H1 (cell line): ENCODE results near the gene CACNA1B. TPM values are rescaled to one million over a fixed set of nuclear protein-coding genes. Genes with fewer than 3 reads are reported as not detected.
"Not testable (repeated sequence)": the region's sequence is repeated elsewhere in the genome, so short reads cannot be mapped to it uniquely, and the experiment has no call there.

Experiments used
- CTCF ChIA-PET: fragments of 300-600 bp; sonication (Branson Sonifier 250); formaldehyde crosslinking; loops from one replicate; lab custom pipeline; 2021; ENCODE audit not compliant: partially characterized antibody; lab: Charles Lee
- POLR2A ChIA-PET: fragments of 300-600 bp; sonication (Branson Sonifier 250); formaldehyde crosslinking; loops from one replicate; lab custom pipeline; 2021; ENCODE audit warnings: inconsistent platforms; ENCODE audit not compliant: partially characterized antibody; lab: Charles Lee
- DNase-seq, 2 experiments: peaks; one replicate each; pipeline versions ENCODE4 v3.0.0 to v3.0.0-alpha.2; 2010 to 2022; ENCODE audit warnings: low spot score in 2 of 2, low read depth in 1 of 2, mixed read lengths in 1 of 2
- FAIRE-seq: peaks from 2 replicates; lab custom pipeline; 2011; peaks lifted over from hg19 to GRCh38; lab: Jason Lieb, UNC
- H2AFZ ChIP-seq: 2 replicates; pipeline ENCODE4 v1.8.1; 2012; ENCODE audit warnings: low read length, inconsistent platforms
- H2AK5ac ChIP-seq: 2 replicates; pipeline ENCODE4 v1.6.1; 2013; ENCODE audit warnings: low read depth, low read length
- H2BK120ac ChIP-seq: replicated peaks from 2 replicates; pipeline ENCODE3; 2013; ENCODE audit warnings: low read depth, low read length, inconsistent platforms
- H2BK12ac ChIP-seq: 2 replicates; pipeline ENCODE4 v1.6.1; 2013; ENCODE audit warnings: low read depth, low read length
- H2BK15ac ChIP-seq: 2 replicates; pipeline ENCODE4 v1.6.1; 2013; ENCODE audit warnings: low read length
- H2BK20ac ChIP-seq: 2 replicates; pipeline ENCODE4 v1.6.1; 2013; ENCODE audit warnings: low read length
- H2BK5ac ChIP-seq: 2 replicates; pipeline ENCODE4 v1.6.1; 2013; ENCODE audit warnings: low read depth, low read length
- H3K14ac ChIP-seq: 2 replicates; pipeline ENCODE4 v1.6.1; 2013; ENCODE audit warnings: inconsistent platforms; ENCODE audit not compliant: insufficient read length
- H3K18ac ChIP-seq: 2 replicates; pipeline ENCODE4 v1.6.1; 2013; ENCODE audit warnings: low read length; ENCODE audit errors: extremely low read depth
- H3K23ac ChIP-seq: 2 replicates; pipeline ENCODE4 v1.6.1; 2013; ENCODE audit warnings: inconsistent platforms; ENCODE audit not compliant: insufficient read length
- H3K23me2 ChIP-seq: 2 replicates; pipeline ENCODE4 v1.6.1; 2013; ENCODE audit warnings: low read depth, low read length
- H3K27ac ChIP-seq: 2 replicates; pipeline ENCODE4 v1.6.1; 2011; ENCODE audit warnings: low read depth, low read length, inconsistent platforms
- H3K27me3 ChIP-seq, 4 experiments: replicated peaks in 1 of 4; 1 replicate in 1 of 4; 2 replicates in 3 of 4; pipeline versions ENCODE4 v1.6.1 to v1.8.1; 2011 to 2013; ENCODE audit warnings: low read length in 3 of 4, mild to moderate bottlenecking in 3 of 4, inconsistent platforms in 2 of 4, mixed read lengths in 2 of 4, moderate library complexity in 1 of 4; ENCODE audit not compliant: control insufficient read depth in 3 of 4, insufficient read depth in 3 of 4; ENCODE audit errors: extremely low read depth in 1 of 4
- H3K36me3 ChIP-seq, 4 experiments: 2 replicates each; pipeline versions ENCODE4 v1.6.1 to v1.8.1; 2011 to 2013; ENCODE audit warnings: mild to moderate bottlenecking in 4 of 4, low read length in 3 of 4, moderate library complexity in 2 of 4, control low read depth in 1 of 4, inconsistent platforms in 1 of 4; ENCODE audit not compliant: insufficient read depth in 4 of 4, control insufficient read depth in 2 of 4
- H3K4ac ChIP-seq: replicated peaks from 2 replicates; pipeline ENCODE3; 2013; ENCODE audit warnings: low read length, low read depth, mixed read lengths, inconsistent platforms; ENCODE audit not compliant: insufficient read length
- H3K4me1 ChIP-seq, 4 experiments: replicated peaks in 1 of 4; 1 replicate in 1 of 4; 2 replicates in 3 of 4; pipeline versions ENCODE4 v1.6.1 to v1.8.1; 2011 to 2013; ENCODE audit warnings: low read length in 3 of 4, inconsistent platforms in 2 of 4, mixed read lengths in 1 of 4; ENCODE audit not compliant: insufficient read depth in 4 of 4, control insufficient read depth in 3 of 4
- H3K4me2 ChIP-seq, 2 experiments: 2 replicates each; pipeline versions ENCODE4 v1.6.1 to v1.8.1; 2011 to 2013; ENCODE audit warnings: low read depth in 2 of 2, low read length in 2 of 2, control low read depth in 1 of 2, inconsistent platforms in 1 of 2, mild to moderate bottlenecking in 1 of 2; ENCODE audit not compliant: insufficient read depth in 1 of 2
- H3K4me3 ChIP-seq, 4 experiments: fragments of 200-600, 300-600 bp in 1 of 4; sonication (generic), shearing (Covaris generic), sonication (Bioruptor Twin) in 1 of 4; 2 replicates each; pipeline versions ENCODE4 v1.5.1 to v1.8.1; 2011 to 2016; ENCODE audit warnings: low read length in 4 of 4, low read depth in 3 of 4, control low read depth in 2 of 4, inconsistent platforms in 2 of 4, mild to moderate bottlenecking in 2 of 4, mixed read lengths in 1 of 4, moderate library complexity in 1 of 4; ENCODE audit not compliant: insufficient read depth in 2 of 4; ENCODE audit errors: extremely low read depth in 1 of 4
- H3K56ac ChIP-seq: replicated peaks from 2 replicates; pipeline ENCODE3; 2013; ENCODE audit warnings: low read depth, mild to moderate bottlenecking, mixed read lengths, low read length, inconsistent platforms; ENCODE audit not compliant: insufficient read length
- H3K79me1 ChIP-seq: 2 replicates; pipeline ENCODE4 v1.6.1; 2013; ENCODE audit warnings: low read depth, low read length, control low read depth
- H3K79me2 ChIP-seq, 2 experiments: 2 replicates each; pipeline versions ENCODE4 v1.6.1 to v1.8.1; 2012 to 2013; ENCODE audit warnings: low read length in 2 of 2, mild to moderate bottlenecking in 2 of 2, inconsistent platforms in 1 of 2; ENCODE audit not compliant: insufficient read depth in 2 of 2, control insufficient read depth in 1 of 2
- H3K9ac ChIP-seq, 4 experiments: replicated peaks in 1 of 4; 1 replicate in 1 of 4; 2 replicates in 3 of 4; pipeline versions ENCODE4 v1.6.1 to v1.8.1; 2011 to 2013; ENCODE audit warnings: low read depth in 3 of 4, low read length in 3 of 4, control low read depth in 2 of 4, mild to moderate bottlenecking in 2 of 4, moderate library complexity in 2 of 4, inconsistent platforms in 1 of 4; ENCODE audit errors: extremely low read depth in 1 of 4
- H3K9me3 ChIP-seq, 2 experiments: 2 replicates each; pipeline versions ENCODE4 v1.6.1 to v1.8.1; 2012 to 2013; ENCODE audit warnings: mild to moderate bottlenecking in 2 of 2, moderate library complexity in 2 of 2, control low read depth in 1 of 2, inconsistent platforms in 1 of 2, low read depth in 1 of 2, low read length in 1 of 2, mixed read lengths in 1 of 2; ENCODE audit not compliant: insufficient read depth in 2 of 2
- H4K20me1 ChIP-seq, 2 experiments: replicated peaks in 1 of 2; 2 replicates each; pipeline versions ENCODE3 to v1.8.1; 2011 to 2013; ENCODE audit warnings: inconsistent platforms in 2 of 2, low read length in 2 of 2, mild to moderate bottlenecking in 1 of 2; ENCODE audit not compliant: insufficient read depth in 2 of 2, control insufficient read depth in 1 of 2
- H4K5ac ChIP-seq: 2 replicates; pipeline ENCODE4 v1.6.1; 2013; ENCODE audit warnings: low read length, low read depth, mixed read lengths, inconsistent platforms; ENCODE audit not compliant: insufficient read length
- H4K8ac ChIP-seq: 2 replicates; pipeline ENCODE4 v1.8.0; 2013; ENCODE audit warnings: mild to moderate bottlenecking, moderate library complexity, low read length, inconsistent platforms; ENCODE audit not compliant: insufficient read depth; ENCODE audit errors: extremely low read depth
- H4K91ac ChIP-seq: replicated peaks from 2 replicates; pipeline ENCODE3; 2013; ENCODE audit warnings: low read length, mixed read lengths, inconsistent platforms; ENCODE audit not compliant: insufficient read length
- WGBS, 2 experiments: shearing (Covaris generic) in 1 of 2; methylation state at CpG; one replicate each; pipeline versions ENCODE4 v1.1.6 to v1.1.7; 2013 to 2015; ENCODE audit warnings: low lambda C conversion rate in 2 of 2, mixed read lengths in 2 of 2, inconsistent platforms in 1 of 2, low coverage in 1 of 2, missing lambda C conversion rate in 1 of 2; ENCODE audit not compliant: insufficient replicate concordance in 2 of 2, insufficient coverage in 1 of 2, insufficient read length in 1 of 2; ENCODE audit errors: extremely low coverage in 1 of 2, missing lambda C conversion rate in 1 of 2; 5-methylcytosine and 5-hydroxymethylcytosine counted together
- polyA plus RNA-seq, 7 experiments: library from polyadenylated mRNA; depleted of rRNA in 3 of 7; stranded (reverse) in 5 of 7; unstranded in 2 of 7; fragments of >200 nt in 5 of 7; fragments of 200-250 nt in 2 of 7; gene quantifications; 1 replicate in 5 of 7; 2 replicates in 1 of 7; 4 replicates in 1 of 7; pipeline versions ENCODE4 v1.2.1 to v1.2.3, GENCODE V29; 2011 to 2013; ENCODE audit warnings: missing spikeins in 2 of 7, mixed read lengths in 2 of 7
- total RNA-seq: library from RNA; stranded (reverse); fragmentation: NEBNext Ultra II Directional; extraction: Animal tissue kit (Norgen Biotek cat#: 25700); gene quantifications from 2 replicates; pipeline ENCODE4 v1.2.1, GENCODE V29; 2021

The CACNA1B gene
- total and polyA plus RNA-seq, 2 of the 8 experiments (the other 6 are each of a cell fraction or from before 2014, with no cell fraction given) = 1.5 to 5.7 TPM

DNA sequence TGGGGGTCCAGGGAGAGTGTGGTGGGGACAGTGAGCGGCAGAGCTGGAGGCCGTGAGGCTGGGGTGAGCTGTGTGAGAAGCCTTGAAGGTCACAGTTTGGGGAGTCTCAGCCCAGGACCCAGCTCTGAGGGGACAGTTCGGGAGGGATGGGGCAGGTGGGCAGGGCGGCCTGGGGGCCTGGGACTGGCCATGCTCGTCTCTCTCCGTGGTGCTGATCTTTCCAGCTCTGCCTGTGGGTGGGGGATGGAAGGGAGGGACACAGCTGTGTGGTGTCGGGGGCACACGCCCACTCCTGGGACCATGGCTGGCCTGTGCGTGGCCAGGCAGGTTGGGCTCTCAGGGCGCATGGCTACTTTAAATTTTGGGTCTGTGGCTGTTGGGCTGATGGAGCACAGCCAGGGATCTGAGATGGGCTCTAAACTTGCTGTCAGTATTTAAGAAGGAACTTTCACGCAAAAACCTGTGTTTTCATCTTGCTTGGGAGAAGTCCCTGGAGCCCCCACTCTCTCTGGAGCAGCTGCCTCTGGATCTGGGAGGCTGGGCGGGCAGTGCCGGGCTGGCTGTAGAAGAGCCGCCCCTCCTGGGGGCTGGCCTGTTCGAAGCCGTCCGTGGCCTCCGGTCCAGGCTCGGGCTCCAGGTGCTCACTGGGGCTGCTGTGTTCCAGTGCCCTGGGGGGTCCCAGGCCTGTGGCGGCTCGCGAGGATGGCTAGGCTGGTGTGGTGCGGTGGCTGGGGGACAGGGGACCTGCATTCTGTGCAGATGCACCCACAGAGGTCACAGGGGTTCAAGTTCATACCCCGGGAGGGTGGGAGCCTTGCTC, 13.4 kb downstream of the CACNA1B start:
- 91% methylated on average over 14 of the region's 24 CpGs; no CpG with 5 or more reads in 1 of the 2 experiments for WGBS, 2 experiments
- H3K36me3 ChIP-seq, H2BK12ac ChIP-seq, H2AFZ ChIP-seq, H3K4me3 ChIP-seq, H3K4me2 ChIP-seq, H3K27me3 ChIP-seq, H2BK120ac ChIP-seq, H3K79me1 ChIP-seq, DNase-seq, H3K9ac ChIP-seq, H3K56ac ChIP-seq, H4K8ac ChIP-seq, POLR2A ChIA-PET, H2BK20ac ChIP-seq, H3K4me1 ChIP-seq, H2BK15ac ChIP-seq, H3K4ac ChIP-seq, H4K20me1 ChIP-seq, H2AK5ac ChIP-seq, H3K27ac ChIP-seq, H4K5ac ChIP-seq, H3K18ac ChIP-seq, H3K23me2 ChIP-seq, CTCF ChIA-PET, H4K91ac ChIP-seq, H3K79me2 ChIP-seq, H3K14ac ChIP-seq, H3K23ac ChIP-seq: not testable (repeated sequence)
- peak overlapping the region; percentile 28; the same call in 1 of the 2 replicates for H2BK5ac ChIP-seq
- FAIRE-seq = peak; percentile 39
- H3K9me3 ChIP-seq = peaks cover 0 to 32% of the 10 kb centered on the region in 2 experiments; a peak in 3 of 4 replicates
